ENCODE data around the gene MAML2. TPM values are rescaled to one million over a fixed set of nuclear protein-coding genes. Genes with fewer than 3 reads are reported as not detected.

Gene MAML2
- total and polyA plus RNA-seq, 2 of the 13 experiments (the other 11 are each of a cell fraction or from before 2014, with no cell fraction given) = 2.3 to 25.9 TPM

- no peak for TF ChIP-seq ZNF318 (CRISPR knock-in tag; IDR thresholded peaks at IDR 0.05)
- TF ChIP-seq ARID5B (CRISPR knock-in tag; IDR thresholded peaks at IDR 0.05) = 0 out of 2 replicates have a peak, but pooled peaks have one; percentile 30
- TF ChIP-seq ZNF331 (CRISPR knock-in tag; IDR thresholded peaks at IDR 0.05) = peak; percentile 95
- no peak for TF ChIP-seq TOE1 (CRISPR knock-in tag; IDR thresholded peaks at IDR 0.05)
- TF ChIP-seq NR3C1 (CRISPR knock-in tag; IDR thresholded peaks at IDR 0.05) = no peak
- TF ChIP-seq ZBTB33 (CRISPR knock-in tag; IDR thresholded peaks at IDR 0.05) = no peak
- TF ChIP-seq ZNF354B (CRISPR knock-in tag; IDR thresholded peaks at IDR 0.05) = no peak
- no peak for TF ChIP-seq ZNF788 (CRISPR knock-in tag; IDR thresholded peaks at IDR 0.05; ENCODE audit: borderline replicate concordance)
- TF ChIP-seq GPN1 (CRISPR knock-in tag; IDR thresholded peaks at IDR 0.05; ENCODE audit: borderline replicate concordance) = no peak
- no peak for TF ChIP-seq WIZ (CRISPR knock-in tag; IDR thresholded peaks at IDR 0.05)
- peak; percentile 76 for TF ChIP-seq RARA (CRISPR knock-in tag; IDR thresholded peaks at IDR 0.05)
Observed at GRCh38 chr11:96062134-96062533, 280.9 kb downstream of the MAML2 start (continued).
